AG10803 (cell line): ENCODE data around the gene TICAM2.

Experiments
- DNase-seq: peaks from one replicate; pipeline ENCODE4 v3.0.0; 2010; ENCODE audit warnings: low read depth
- H3K4me3 ChIP-seq: 2 replicates; pipeline ENCODE4 v1.5.1; 2011; ENCODE audit warnings: mild to moderate bottlenecking, low read length, control low read depth
- TF ChIP-seq, protein P1 (sequence below): conservative IDR thresholded peaks from 2 replicates; pipeline ENCODE4 v1.5.1; 2011; ENCODE audit warnings: mild to moderate bottlenecking, low read length, control low read depth, inconsistent platforms

TICAM2 gene

GRCh38 chr5:115535479-115536035 is 66.7 kb downstream of the TICAM2 start:
- TF ChIP-seq, protein P1, sequence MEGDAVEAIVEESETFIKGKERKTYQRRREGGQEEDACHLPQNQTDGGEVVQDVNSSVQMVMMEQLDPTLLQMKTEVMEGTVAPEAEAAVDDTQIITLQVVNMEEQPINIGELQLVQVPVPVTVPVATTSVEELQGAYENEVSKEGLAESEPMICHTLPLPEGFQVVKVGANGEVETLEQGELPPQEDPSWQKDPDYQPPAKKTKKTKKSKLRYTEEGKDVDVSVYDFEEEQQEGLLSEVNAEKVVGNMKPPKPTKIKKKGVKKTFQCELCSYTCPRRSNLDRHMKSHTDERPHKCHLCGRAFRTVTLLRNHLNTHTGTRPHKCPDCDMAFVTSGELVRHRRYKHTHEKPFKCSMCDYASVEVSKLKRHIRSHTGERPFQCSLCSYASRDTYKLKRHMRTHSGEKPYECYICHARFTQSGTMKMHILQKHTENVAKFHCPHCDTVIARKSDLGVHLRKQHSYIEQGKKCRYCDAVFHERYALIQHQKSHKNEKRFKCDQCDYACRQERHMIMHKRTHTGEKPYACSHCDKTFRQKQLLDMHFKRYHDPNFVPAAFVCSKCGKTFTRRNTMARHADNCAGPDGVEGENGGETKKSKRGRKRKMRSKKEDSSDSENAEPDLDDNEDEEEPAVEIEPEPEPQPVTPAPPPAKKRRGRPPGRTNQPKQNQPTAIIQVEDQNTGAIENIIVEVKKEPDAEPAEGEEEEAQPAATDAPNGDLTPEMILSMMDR = no peak
- no peak overlapping the region for H3K4me3 ChIP-seq
- no peak for DNase-seq

DNA sequence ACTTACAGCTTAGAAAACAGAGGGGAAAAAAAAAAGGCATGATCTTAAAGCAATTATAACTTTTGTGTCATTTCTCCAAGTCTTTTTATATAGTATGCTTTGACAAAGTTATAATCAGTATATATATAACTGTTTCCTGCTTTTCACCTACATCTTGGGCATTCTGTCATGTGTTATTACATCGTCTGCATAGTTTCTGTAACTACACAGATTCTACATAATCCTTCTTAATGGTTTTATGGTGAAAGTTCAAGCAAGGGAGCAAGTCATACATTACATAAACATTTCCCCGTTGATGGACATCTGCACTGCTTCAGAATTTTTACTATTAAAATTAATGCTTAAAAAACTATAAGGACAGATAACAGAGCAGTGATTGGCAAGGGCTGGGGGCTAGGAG is 69.8 kb downstream of the TICAM2 start:
- TF ChIP-seq, protein P1 = no peak
- no peak overlapping the region for H3K4me3 ChIP-seq
- DNase-seq = peak; percentile 8

GRCh38 chr5:115531787-115532367 is 70.4 kb downstream of the TICAM2 start:
- TF ChIP-seq, protein P1 = no peak
- no peak for DNase-seq
- H3K4me3 ChIP-seq = no peak overlapping the region

DNA sequence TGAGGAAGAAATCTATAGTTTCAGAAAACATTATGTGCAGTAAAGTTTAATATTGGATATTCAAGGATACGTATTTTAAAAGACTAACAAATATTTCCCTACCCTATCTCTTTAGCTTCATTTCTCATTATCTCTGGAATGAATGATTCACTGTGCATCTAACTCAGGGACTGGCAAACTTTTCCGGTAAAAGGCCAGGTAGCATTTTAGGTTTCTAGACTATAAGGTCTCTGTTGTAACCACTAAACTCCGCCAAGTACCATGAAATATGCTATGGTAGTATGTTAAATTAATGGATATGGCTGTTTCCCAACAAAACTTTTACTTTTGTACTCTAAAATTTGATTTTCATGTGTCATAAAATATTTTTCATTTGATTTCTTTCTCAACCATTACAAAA is 70.9 kb downstream of the TICAM2 start:
- TF ChIP-seq, protein P1 = no peak
- no peak for DNase-seq
- H3K4me3 ChIP-seq = no peak overlapping the region

DNA sequence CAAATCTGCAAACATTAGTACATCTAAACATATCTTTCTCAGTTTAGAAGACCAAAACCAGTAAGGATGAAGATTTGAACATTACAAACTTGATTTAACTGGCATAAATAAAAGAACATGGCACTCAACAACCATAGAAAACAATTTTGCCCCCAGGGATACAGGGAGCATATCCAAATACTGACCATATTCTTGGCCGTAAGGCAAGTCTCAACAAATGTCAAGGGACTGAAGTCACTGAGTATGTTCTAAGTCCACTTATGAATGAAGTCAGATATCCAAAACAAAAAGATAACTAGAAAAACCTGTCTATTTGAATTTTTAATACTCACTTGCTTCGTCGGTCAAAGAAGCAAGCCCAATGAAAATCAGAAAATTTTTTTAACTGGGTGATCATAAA is 71.9 kb downstream of the TICAM2 start:
- peak; percentile 54 for DNase-seq

More for the DNA sequence above, 71.9 kb downstream of the TICAM2 start:
- H3K4me3 ChIP-seq = no peak overlapping the region
- TF ChIP-seq, protein P1 = no peak
